HCT116 (cell line): ENCODE measurements around the gene NACC1. TPM values are rescaled to one million over a fixed set of nuclear protein-coding genes. Genes with fewer than 3 reads are reported as not detected.

Experiments
- ATAC-seq: fragments of 200-7000 bp; cut with Tn5 transposase; 2 replicates; pipeline ENCODE4 v1.9.1; 2020; ENCODE audit warnings: mild to moderate bottlenecking, moderate library complexity
- BruUV-seq: library from RNA; stranded (reverse); fragments of 400-500 nt; replicated peaks from 2 replicates; lab custom pipeline; 2021; lab: Mats Ljungman, UMichigan
- CTCF ChIA-PET: fragments of 300-600 bp; sonication (Branson Sonifier 250); formaldehyde crosslinking; loops from one replicate; lab custom pipeline; 2021; ENCODE audit warnings: antibody characterized with exemption; lab: Charles Lee
- POLR2A ChIA-PET: fragments of 300-600, 350-600 bp; sonication (Branson Sonifier 250); formaldehyde crosslinking; loops from one replicate; lab custom pipeline; 2021; ENCODE audit warnings: antibody characterized with exemption; lab: Charles Lee
- RAD21 ChIA-PET, 2 experiments: fragments of 300-600 bp; sonication (Branson Sonifier 250); formaldehyde crosslinking; loops; one replicate each; lab custom pipeline; 2023; ENCODE audit warnings: low total read pairs in 2 of 2; ENCODE audit not compliant: uncharacterized antibody in 2 of 2, unreplicated experiment in 2 of 2, low non-redundant PET in 1 of 2; lab: Charles Lee
- DNase-seq: peaks from one replicate; pipeline ENCODE4 v3.0.0-alpha.2; 2010; ENCODE audit warnings: low read depth, low spot score
- H2AFZ ChIP-seq: fragments of 200-600 bp; shearing (Covaris generic), sonication (generic); 2 replicates; pipeline ENCODE4 v1.6.1; 2017; ENCODE audit warnings: low read depth, mixed run types, mixed read lengths, antibody characterized with exemption, low read length; ENCODE audit not compliant: poor library complexity, severe bottlenecking
- H3K27ac ChIP-seq: 2 replicates; pipeline ENCODE4 v1.5.1; 2012; ENCODE audit warnings: low read depth, low read length
- H3K27me3 ChIP-seq: fragments of 200-600 bp; sonication (generic); 2 replicates; pipeline ENCODE4 v1.6.1; 2016; ENCODE audit warnings: mixed run types, low read length, mixed read lengths; ENCODE audit not compliant: insufficient read depth
- H3K36me3 ChIP-seq, 2 experiments: fragments of 200-500 bp in 1 of 2; fragments of 200-600 bp in 1 of 2; sonication (Bioruptor generic) in 1 of 2; sonication (generic) in 1 of 2; 2 replicates each; pipeline versions ENCODE4 v1.5.1 to v1.6.1; 2014 to 2016; ENCODE audit warnings: low read length in 2 of 2, inconsistent platforms in 1 of 2, mixed read lengths in 1 of 2, mixed run types in 1 of 2; ENCODE audit not compliant: insufficient read depth in 2 of 2, control insufficient read depth in 1 of 2
- H3K4me1 ChIP-seq, 2 experiments: fragments of 200-600 bp in 1 of 2; sonication (generic) in 1 of 2; 2 replicates each; pipeline versions ENCODE4 v1.5.1 to v1.6.1; 2012 to 2017; ENCODE audit warnings: low read length in 2 of 2, inconsistent platforms in 1 of 2, mild to moderate bottlenecking in 1 of 2, mixed read lengths in 1 of 2, mixed run types in 1 of 2, moderate library complexity in 1 of 2; ENCODE audit not compliant: insufficient read depth in 2 of 2, control insufficient read depth in 1 of 2
- H3K4me2 ChIP-seq: fragments of 200-600 bp; sonication (generic); 2 replicates; pipeline ENCODE4 v1.6.1; 2017; ENCODE audit warnings: mixed run types, low read length, mixed read lengths
- H3K4me3 ChIP-seq, 2 experiments: fragments of 200-600 bp in 1 of 2; sonication (generic) in 1 of 2; replicated peaks in 1 of 2; 2 replicates each; pipeline ENCODE4 v1.5.1; 2011 to 2016; ENCODE audit warnings: low read length in 2 of 2, control low read depth in 1 of 2, low read depth in 1 of 2, mild to moderate bottlenecking in 1 of 2, mixed read lengths in 1 of 2, mixed run types in 1 of 2
- H3K79me2 ChIP-seq: fragments of 200-600 bp; sonication (generic); 2 replicates; pipeline ENCODE4 v1.6.1; 2017; ENCODE audit warnings: mild to moderate bottlenecking, mixed run types, low read length, moderate library complexity, mixed read lengths; ENCODE audit not compliant: insufficient read depth
- H3K9ac ChIP-seq: fragments of 200-600 bp; sonication (generic); 2 replicates; pipeline ENCODE4 v1.6.1; 2016; ENCODE audit warnings: low read length, mixed read lengths
- H3K9me2 ChIP-seq: fragments of 200-600 bp; sonication (generic), shearing (Covaris generic); 2 replicates; pipeline ENCODE4 v1.6.1; 2017; ENCODE audit warnings: mixed run types, mild to moderate bottlenecking, moderate library complexity; ENCODE audit not compliant: insufficient read depth
- H3K9me3 ChIP-seq, 2 experiments: fragments of 200-500 bp in 1 of 2; fragments of 200-600 bp in 1 of 2; sonication (Bioruptor generic) in 1 of 2; sonication (generic) in 1 of 2; 2 replicates each; pipeline ENCODE4 v1.6.1; 2014 to 2017; ENCODE audit warnings: low read length in 2 of 2, mixed read lengths in 2 of 2, inconsistent platforms in 1 of 2, low read depth in 1 of 2, mild to moderate bottlenecking in 1 of 2, mixed run types in 1 of 2, moderate library complexity in 1 of 2; ENCODE audit not compliant: control insufficient read depth in 1 of 2, insufficient read depth in 1 of 2
- H4K20me1 ChIP-seq: fragments of 200-600 bp; sonication (generic), shearing (Covaris generic); 2 replicates; pipeline ENCODE4 v1.6.1; 2017; ENCODE audit warnings: mixed run types, mild to moderate bottlenecking, moderate library complexity; ENCODE audit not compliant: insufficient read depth
- CBX3 ChIP-seq: IDR thresholded peaks from 2 replicates; pipeline ENCODE4 v1.6.1; 2012; ENCODE audit warnings: low read depth
- CEBPB ChIP-seq: IDR thresholded peaks from 2 replicates; pipeline ENCODE4 v1.6.1; 2012; ENCODE audit warnings: low read depth
- ELF1 ChIP-seq: IDR thresholded peaks from 2 replicates; pipeline ENCODE4 v1.6.1; 2012; ENCODE audit warnings: low read depth, borderline replicate concordance
- EZH2 ChIP-seq: fragments of 200-600 bp; sonication (generic); IDR thresholded peaks from 2 replicates; pipeline ENCODE4 v1.6.1; 2017; ENCODE audit warnings: antibody characterized with exemption, mixed run types
- FOSL1 ChIP-seq: IDR thresholded peaks from 2 replicates; pipeline ENCODE4 v1.6.1; 2012; ENCODE audit warnings: low read depth
- JUND ChIP-seq: IDR thresholded peaks from 2 replicates; pipeline ENCODE4 v1.6.1; 2012
- POLR2AphosphoS5 ChIP-seq: IDR thresholded peaks from 2 replicates; pipeline ENCODE4 v1.6.1; 2011; ENCODE audit warnings: mild to moderate bottlenecking, low read depth, low read length, moderate library complexity
- SIN3A ChIP-seq: IDR thresholded peaks from 2 replicates; pipeline ENCODE4 v1.6.1; 2012; ENCODE audit warnings: low read depth
- SRF ChIP-seq: IDR thresholded peaks from 2 replicates; pipeline ENCODE4 v1.6.1; 2012; ENCODE audit warnings: low read depth
- TCF7L2 ChIP-seq: IDR thresholded peaks from 2 replicates; pipeline ENCODE4 v1.7.0; 2011; ENCODE audit warnings: borderline replicate concordance, inconsistent platforms; ENCODE audit not compliant: insufficient read depth, insufficient read length; ENCODE audit errors: extremely low read depth
- YY1 ChIP-seq: IDR thresholded peaks from 2 replicates; pipeline ENCODE4 v1.6.1; 2011; ENCODE audit warnings: low read length, low read depth, moderate library complexity, mild to moderate bottlenecking; ENCODE audit not compliant: insufficient replicate concordance; ENCODE audit errors: extremely low read depth
- intact Hi-C: fragments of 100-400 bp; cut with micrococcal nuclease; formaldehyde crosslinking; loops from 2 replicates; pipeline ENCODE4 v1.10.0; 2022
- total RNA-seq: library from RNA; stranded (reverse); gene quantifications from one replicate; pipeline ENCODE4 v1.2.1, GENCODE V29; 2021; ENCODE audit not compliant: unreplicated experiment

Gene NACC1
- total RNA-seq, 1 experiment from 2014 or later = 181 TPM

- Histone ChIP-seq H3K4me2 (no peak overlapping the region), H3K79me2 (no peaks in the 10 kb centered on the region), H3K4me3 (no peak overlapping the region), H2AFZ (no peak overlapping the region), H3K9me2 (no peaks in the 10 kb centered on the region), H3K36me3 (no peaks in the 10 kb centered on the region), H4K20me1 (no peaks in the 10 kb centered on the region), H3K27ac (no peak overlapping the region), H3K9me3 (no peaks in the 10 kb centered on the region), H3K4me1 (peaks cover 8 to 9% of the 10 kb centered on the region in 2 experiments), H3K27me3 (no peaks in the 10 kb centered on the region), H3K9ac (no peak overlapping the region)
- ChIA-PET POLR2A (no interaction called here), RAD21 (no interaction called here), CTCF (interaction anchor here (5.4 kb wide), 1 partner anchor 13 kb away, joined by 20 read pairs; no protein-coding TSS in a partner anchor)
- TF ChIP-seq FOSL1 = no peak
- no peak for TF ChIP-seq TCF7L2
- no peak for TF ChIP-seq SIN3A
- no peak for TF ChIP-seq CEBPB
- no TSS peak for BruUV-seq
- DNase-seq (no peak), ATAC-seq (no peak)
- intact Hi-C loops = no loop called here
These were observed 43.7 kb upstream of the NACC1 start for GRCh38 chr19:13074378-13074777.

- peaks cover 13 to 15% of the 10 kb centered on the region in 2 experiments for H3K4me1 ChIP-seq
- DNase-seq (no peak), ATAC-seq (no peak)
- no peak overlapping the region for H2AFZ ChIP-seq
- BruUV-seq = no TSS peak
- POLR2A ChIA-PET = no interaction called here
- H3K36me3 ChIP-seq = no peaks in the 10 kb centered on the region
- H3K9me2 ChIP-seq = no peaks in the 10 kb centered on the region
- no peak overlapping the region for H3K4me3 ChIP-seq
- H4K20me1 ChIP-seq = no peaks in the 10 kb centered on the region
- TF ChIP-seq EZH2 = no peak
- no peak for TF ChIP-seq SRF
- no peak for TF ChIP-seq JUND
- no peak for TF ChIP-seq POLR2AphosphoS5
- TF ChIP-seq FOSL1 = no peak
- TF ChIP-seq YY1 = no peak
- TF ChIP-seq ELF1 = no peak
- no peak for TF ChIP-seq CBX3
- H3K79me2 ChIP-seq = no peaks in the 10 kb centered on the region
- no peaks in the 10 kb centered on the region for H3K27me3 ChIP-seq
- H3K9ac ChIP-seq = no peak overlapping the region
- H3K4me2 ChIP-seq = no peak overlapping the region
- H3K9me3 ChIP-seq = no peaks in the 10 kb centered on the region
- H3K27ac ChIP-seq = no peak overlapping the region
- CTCF ChIA-PET = no interaction called here
- intact Hi-C loops = no loop called here
- RAD21 ChIA-PET = no interaction called here
These were observed 41.7 kb upstream of the NACC1 start for GRCh38 chr19:13076320-13076719.
